IMR-90 (cell line): ENCODE results near the gene DENND2D.

Experiments used
- MXI1 ChIP-seq: IDR thresholded peaks from 2 replicates; pipeline ENCODE4 v1.6.1; 2012; ENCODE audit warnings: low read depth, mild to moderate bottlenecking, low read length, moderate library complexity, borderline replicate concordance
- POLR2A ChIP-seq: IDR thresholded peaks from 2 replicates; pipeline ENCODE4 v1.6.1; 2012; ENCODE audit warnings: mild to moderate bottlenecking, low read depth, low read length
- RAD21 ChIP-seq: IDR thresholded peaks from 2 replicates; pipeline ENCODE4 v1.6.1; 2012; ENCODE audit warnings: low read length, improper control_type of control experiment
- RCOR1 ChIP-seq: IDR thresholded peaks from 2 replicates; pipeline ENCODE4 v1.6.1; 2012; ENCODE audit warnings: mild to moderate bottlenecking, low read length, improper control_type of control experiment; ENCODE audit not compliant: insufficient replicate concordance
- TF ChIP-seq, protein P1 (sequence below): conservative IDR thresholded peaks from 2 replicates; pipeline ENCODE4 v1.5.1; 2012; ENCODE audit warnings: mild to moderate bottlenecking, low read depth, low read length, improper control_type of control experiment

DNA sequence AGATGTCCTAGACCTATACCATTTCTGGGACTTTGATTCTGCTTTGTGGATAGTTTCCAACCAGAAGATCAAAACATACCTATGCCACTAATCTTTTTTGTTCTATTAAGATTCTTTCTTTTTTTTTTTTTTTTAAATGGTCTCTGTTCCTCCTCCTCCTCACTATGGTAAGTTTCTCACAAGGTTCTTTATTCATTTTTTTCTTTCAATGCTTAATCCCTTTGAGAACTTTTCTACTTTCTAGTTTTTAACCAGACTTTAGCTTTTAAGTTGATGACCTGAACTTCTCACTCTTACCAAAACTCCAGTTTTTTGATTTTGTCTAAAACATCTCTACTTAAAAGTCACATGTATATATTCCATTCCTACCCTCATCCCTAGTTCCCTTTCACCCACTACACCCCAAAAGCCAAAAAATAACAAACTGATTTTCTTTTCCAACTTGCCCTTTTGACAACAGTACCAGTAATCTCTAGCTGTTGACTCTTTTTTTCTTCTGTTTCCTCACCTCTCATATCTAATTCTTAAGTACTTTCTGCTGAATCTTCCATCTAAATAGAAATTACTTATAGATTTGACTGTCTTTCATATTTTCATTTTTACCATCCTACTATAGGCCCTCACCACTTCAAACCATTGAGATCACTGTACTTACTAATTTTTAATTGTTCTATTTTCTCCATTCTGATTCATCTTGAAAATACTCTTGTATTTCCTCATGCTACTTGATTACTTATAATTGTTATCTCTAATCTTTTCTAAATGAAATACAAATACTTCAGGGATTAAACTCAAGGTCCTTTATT lies 54.3 kb downstream of the DENND2D start:
- TF ChIP-seq RAD21, result no peak
- no peak for TF ChIP-seq POLR2A
- TF ChIP-seq, protein P1, sequence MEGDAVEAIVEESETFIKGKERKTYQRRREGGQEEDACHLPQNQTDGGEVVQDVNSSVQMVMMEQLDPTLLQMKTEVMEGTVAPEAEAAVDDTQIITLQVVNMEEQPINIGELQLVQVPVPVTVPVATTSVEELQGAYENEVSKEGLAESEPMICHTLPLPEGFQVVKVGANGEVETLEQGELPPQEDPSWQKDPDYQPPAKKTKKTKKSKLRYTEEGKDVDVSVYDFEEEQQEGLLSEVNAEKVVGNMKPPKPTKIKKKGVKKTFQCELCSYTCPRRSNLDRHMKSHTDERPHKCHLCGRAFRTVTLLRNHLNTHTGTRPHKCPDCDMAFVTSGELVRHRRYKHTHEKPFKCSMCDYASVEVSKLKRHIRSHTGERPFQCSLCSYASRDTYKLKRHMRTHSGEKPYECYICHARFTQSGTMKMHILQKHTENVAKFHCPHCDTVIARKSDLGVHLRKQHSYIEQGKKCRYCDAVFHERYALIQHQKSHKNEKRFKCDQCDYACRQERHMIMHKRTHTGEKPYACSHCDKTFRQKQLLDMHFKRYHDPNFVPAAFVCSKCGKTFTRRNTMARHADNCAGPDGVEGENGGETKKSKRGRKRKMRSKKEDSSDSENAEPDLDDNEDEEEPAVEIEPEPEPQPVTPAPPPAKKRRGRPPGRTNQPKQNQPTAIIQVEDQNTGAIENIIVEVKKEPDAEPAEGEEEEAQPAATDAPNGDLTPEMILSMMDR, result no peak
- TF ChIP-seq RCOR1, result no peak
- no peak for TF ChIP-seq MXI1
